B cell (primary cell): Measurements from ENCODE around the gene INO80C.

Source experiments
- EZH2 ChIP-seq: IDR thresholded peaks from 2 replicates; pipeline ENCODE4 v1.6.1; 2012; ENCODE audit warnings: borderline replicate concordance, low read depth, mild to moderate bottlenecking, moderate library complexity, low read length; ENCODE audit not compliant: insufficient read depth, poor library complexity, severe bottlenecking
- TF ChIP-seq, protein P1 (sequence below): fragments of 200-600 bp; IDR thresholded peaks from one replicate; pipeline ENCODE4 v1.8.0; 2022; ENCODE audit warnings: antibody characterized with exemption, mild to moderate bottlenecking

DNA sequence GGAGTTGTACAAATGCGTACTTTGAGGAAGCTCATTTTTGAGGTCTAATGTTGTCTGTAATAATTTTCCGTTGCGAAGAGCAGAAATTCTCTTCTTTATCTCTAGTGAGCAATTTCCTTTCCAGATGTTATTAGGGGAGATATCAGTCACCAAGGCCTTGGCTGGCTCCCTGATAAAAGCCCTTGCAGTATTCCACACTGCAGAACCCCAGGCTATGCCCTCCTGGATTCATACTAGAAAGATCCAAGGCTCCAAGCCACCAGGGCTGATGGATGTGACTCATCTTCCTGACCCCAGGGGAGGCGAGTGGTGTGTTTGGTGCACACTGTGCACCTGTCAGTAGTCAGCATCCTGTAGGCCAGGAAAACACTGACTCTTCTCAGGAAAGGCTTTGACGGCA is 34.7 kb downstream of the INO80C start:
- TF ChIP-seq, protein P1, sequence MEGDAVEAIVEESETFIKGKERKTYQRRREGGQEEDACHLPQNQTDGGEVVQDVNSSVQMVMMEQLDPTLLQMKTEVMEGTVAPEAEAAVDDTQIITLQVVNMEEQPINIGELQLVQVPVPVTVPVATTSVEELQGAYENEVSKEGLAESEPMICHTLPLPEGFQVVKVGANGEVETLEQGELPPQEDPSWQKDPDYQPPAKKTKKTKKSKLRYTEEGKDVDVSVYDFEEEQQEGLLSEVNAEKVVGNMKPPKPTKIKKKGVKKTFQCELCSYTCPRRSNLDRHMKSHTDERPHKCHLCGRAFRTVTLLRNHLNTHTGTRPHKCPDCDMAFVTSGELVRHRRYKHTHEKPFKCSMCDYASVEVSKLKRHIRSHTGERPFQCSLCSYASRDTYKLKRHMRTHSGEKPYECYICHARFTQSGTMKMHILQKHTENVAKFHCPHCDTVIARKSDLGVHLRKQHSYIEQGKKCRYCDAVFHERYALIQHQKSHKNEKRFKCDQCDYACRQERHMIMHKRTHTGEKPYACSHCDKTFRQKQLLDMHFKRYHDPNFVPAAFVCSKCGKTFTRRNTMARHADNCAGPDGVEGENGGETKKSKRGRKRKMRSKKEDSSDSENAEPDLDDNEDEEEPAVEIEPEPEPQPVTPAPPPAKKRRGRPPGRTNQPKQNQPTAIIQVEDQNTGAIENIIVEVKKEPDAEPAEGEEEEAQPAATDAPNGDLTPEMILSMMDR = no peak
- no peak for TF ChIP-seq EZH2
